NCI-H748 (cell line): ENCODE data around the gene CHIC2.
"Not testable (repeated sequence)": the region's sequence is repeated elsewhere in the genome, so short reads cannot be mapped to it uniquely, and the experiment has no call there.

Source experiments
- DNase-seq: peaks from one replicate; lab custom pipeline; 2025; ENCODE audit not compliant: unreplicated experiment; lab: John Stamatoyannopoulos, UW

The CHIC2 gene

GRCh38 chr4:54064317-54065111 is at the start of gene CHIC2:
Gene CHIC2, minus strand, starts transcription at chr4:54064605. Its CDS starts 305 bp downstream, at chr4:54064300.
- DNase-seq, result peak; percentile 94

GRCh38 chr4:54113206-54113605 is 48.8 kb upstream of the CHIC2 start:
- DNase-seq, result not testable (repeated sequence)

GRCh38 chr4:54110019-54110416 is 45.6 kb upstream of the CHIC2 start:
- no peak for DNase-seq

GRCh38 chr4:54109241-54110018 is 45.0 kb upstream of the CHIC2 start:
- DNase-seq, result no peak

GRCh38 chr4:54107951-54108748 is 43.7 kb upstream of the CHIC2 start:
- DNase-seq, result no peak

- no peak for DNase-seq
Observed at GRCh38 chr4:54104907-54105306, 40.5 kb upstream of the CHIC2 start.

GRCh38 chr4:54103190-54103574 is 38.8 kb upstream of the CHIC2 start:
- DNase-seq, result no peak

GRCh38 chr4:54102531-54103106 is 38.2 kb upstream of the CHIC2 start:
- DNase-seq, result no peak

GRCh38 chr4:54101190-54102041 is 37.0 kb upstream of the CHIC2 start:
- DNase-seq, result peak; percentile 74

- peak; percentile 38 for DNase-seq
Observed at GRCh38 chr4:54100595-54101189, 36.3 kb upstream of the CHIC2 start.

- DNase-seq, result peak; percentile 67
Observed at GRCh38 chr4:54099748-54100574, 35.6 kb upstream of the CHIC2 start, which contains the start of gene GSX2. Gene GSX2, plus strand, starts transcription at chr4:54100163. Its CDS starts 182 bp downstream, at chr4:54100345.

- peak; percentile 30 for DNase-seq
Observed at GRCh38 chr4:54099287-54099747, 34.9 kb upstream of the CHIC2 start.

GRCh38 chr4:54098375-54098774 is 34.0 kb upstream of the CHIC2 start:
- DNase-seq, result no peak

GRCh38 chr4:54097152-54097551 is 32.7 kb upstream of the CHIC2 start:
- no peak for DNase-seq

GRCh38 chr4:54096295-54096962 is 32.0 kb upstream of the CHIC2 start:
- DNase-seq, result no peak

- no peak for DNase-seq
Observed at GRCh38 chr4:54095110-54095825, 30.9 kb upstream of the CHIC2 start.

- peak; percentile 18 for DNase-seq
Observed at GRCh38 chr4:54094451-54094850, 30.0 kb upstream of the CHIC2 start.
